Aorta (tissue), 5 donors: ENCODE results near the gene OBI1. TPM values are rescaled to one million over a fixed set of nuclear protein-coding genes. Genes with fewer than 3 reads are reported as not detected.
A peak's percentile ranks its signal among the peaks of the same experiment; 100 is the strongest.

Experiments
- ATAC-seq: fragments of 200-7000 bp; cut with Tn5 transposase; one replicate; pipeline ENCODE4 v1.9.1; 2022; ENCODE audit warnings: moderate library complexity; ENCODE audit not compliant: low FRiP score
- DNase-seq, 2 donors: peaks; one replicate each; pipeline ENCODE4 v3.0.0-alpha.2; 2020
- H3K27ac ChIP-seq, 2 donors: one replicate each; pipeline ENCODE4 v1.5.1; 2013; ENCODE audit warnings: low read length in 2 of 2, mild to moderate bottlenecking in 2 of 2, moderate library complexity in 2 of 2, control low read depth in 1 of 2, inconsistent platforms in 1 of 2, low read depth in 1 of 2
- H3K27me3 ChIP-seq, 2 donors: one replicate each; pipeline ENCODE4 v1.6.1; 2013; ENCODE audit warnings: control low read depth in 1 of 2, low read length in 1 of 2, mild to moderate bottlenecking in 1 of 2, moderate library complexity in 1 of 2; ENCODE audit not compliant: insufficient read depth in 2 of 2, control insufficient read depth in 1 of 2
- H3K36me3 ChIP-seq, 2 donors: one replicate each; pipeline ENCODE4 v1.6.1; 2013; ENCODE audit warnings: control low read depth in 1 of 2, low read length in 1 of 2, mild to moderate bottlenecking in 1 of 2; ENCODE audit not compliant: insufficient read depth in 2 of 2, control insufficient read depth in 1 of 2
- H3K4me1 ChIP-seq, 2 donors: one replicate each; pipeline ENCODE4 v1.6.1; 2013; ENCODE audit warnings: low read length in 2 of 2, control low read depth in 1 of 2, mild to moderate bottlenecking in 1 of 2, moderate library complexity in 1 of 2; ENCODE audit not compliant: insufficient read depth in 2 of 2, control insufficient read depth in 1 of 2
- H3K4me3 ChIP-seq, 2 donors: one replicate each; pipeline ENCODE4 v1.5.1; 2013; ENCODE audit warnings: low read length in 2 of 2, control low read depth in 1 of 2, mild to moderate bottlenecking in 1 of 2
- H3K9me3 ChIP-seq: one replicate; pipeline ENCODE4 v1.6.1; 2013; ENCODE audit warnings: mild to moderate bottlenecking, low read length; ENCODE audit not compliant: control insufficient read depth
- WGBS, 2 donors: extraction: QIAGEN DNeasy Blood & Tissue Kit; methylation state at CpG; one replicate each; pipeline ENCODE4 v1.1.7; 2013; 5-methylcytosine and 5-hydroxymethylcytosine counted together
- intact Hi-C, 2 donors: fragments of 100-400 bp; cut with DNase I; formaldehyde crosslinking; loops; one replicate each; pipeline versions ENCODE4 v1.14.2 to v1.15.0; 2022
- polyA plus RNA-seq, 2 donors: library from polyadenylated mRNA; stranded (reverse); fragments of 200-250 nt; gene quantifications; one replicate each; pipeline ENCODE4 v1.2.3, GENCODE V29; 2013
- total RNA-seq, 2 donors: library from RNA; stranded (reverse); fragmentation: NEBNext Ultra II Directional; extraction: Animal tissue kit (Norgen Biotek cat#: 25700); gene quantifications; one replicate each; pipeline ENCODE4 v1.2.1, GENCODE V29; 2021
- donor health status: healthy with polysubstance abuse.
- donor health status: Bipolar disorder and iron deficiency.
- donor health status: DM: no; HTN: no; CAD: no.
- donor health status: DM: no; HTN: no; CAD: no.
- donor health status: DM: yes; HTN: yes; CAD: no.

OBI1 gene
- total and polyA plus RNA-seq, 4 donors = 3.7 to 10.7 (median 6.6) TPM

DNA sequence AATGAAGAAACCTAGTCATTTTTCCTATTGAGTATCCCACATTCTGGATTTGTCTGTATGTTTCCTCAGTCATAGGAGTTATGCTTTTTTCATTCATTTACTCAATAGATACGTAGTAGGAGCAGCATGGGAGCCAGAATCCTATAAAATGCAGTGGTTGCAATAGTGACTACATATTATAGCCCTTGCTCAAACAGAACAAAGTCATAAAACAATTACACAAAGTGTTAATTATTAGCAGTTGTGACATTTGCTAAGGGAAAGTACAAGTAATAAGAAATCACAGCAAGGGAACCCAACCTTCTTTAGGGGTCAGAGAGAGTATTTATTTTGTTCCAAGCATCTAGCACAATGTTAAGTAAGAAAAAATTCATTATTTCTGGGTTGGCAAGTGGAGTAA is 27.9 kb downstream of the OBI1 start:
- Histone ChIP-seq H3K27me3 (no peaks in the 10 kb centered on the region), H3K4me3 (no peak overlapping the region), H3K27ac (no peak overlapping the region), H3K36me3 (peaks cover 2 to 8% of the 10 kb centered on the region in 2 donors), H3K4me1 (no peaks in the 10 kb centered on the region), H3K9me3 (no peaks in the 10 kb centered on the region)
- intact Hi-C loops = no loop called here
- DNase-seq (no peak), ATAC-seq (no peak)
- WGBS, 2 donors = 91 to 100% methylated on average over 1 of the region's 1 CpG

DNA sequence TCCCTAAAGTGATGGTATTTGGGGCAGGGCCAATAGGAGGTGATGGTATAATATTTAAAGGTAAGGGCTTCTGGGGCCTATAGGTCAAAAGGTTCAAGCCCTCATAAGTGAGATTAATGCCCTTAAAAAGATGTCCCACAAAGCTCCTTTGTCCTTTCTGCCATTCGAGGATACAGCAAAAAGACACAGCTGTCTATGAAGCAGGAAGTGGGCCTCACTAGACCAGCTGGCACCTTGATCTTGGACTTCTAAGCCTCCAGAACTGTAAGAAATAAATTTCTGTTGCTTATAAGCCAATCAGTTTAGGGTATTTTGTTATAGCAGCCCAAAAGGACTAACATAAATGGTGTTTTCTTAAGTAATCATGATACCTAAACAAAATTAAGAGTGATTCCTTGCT is 28.4 kb downstream of the OBI1 start:
- Histone ChIP-seq H3K4me1 (no peaks in the 10 kb centered on the region), H3K4me3 (no peak overlapping the region), H3K36me3 (peaks cover 2 to 8% of the 10 kb centered on the region in 2 donors), H3K27me3 (no peaks in the 10 kb centered on the region), H3K27ac (no peak overlapping the region), H3K9me3 (no peaks in the 10 kb centered on the region)
- WGBS, 2 donors = 91 to 92% methylated on average over 1 of the region's 1 CpG
- DNase-seq = no peak
- ATAC-seq = no peak
- intact Hi-C loops = no loop called here

DNA sequence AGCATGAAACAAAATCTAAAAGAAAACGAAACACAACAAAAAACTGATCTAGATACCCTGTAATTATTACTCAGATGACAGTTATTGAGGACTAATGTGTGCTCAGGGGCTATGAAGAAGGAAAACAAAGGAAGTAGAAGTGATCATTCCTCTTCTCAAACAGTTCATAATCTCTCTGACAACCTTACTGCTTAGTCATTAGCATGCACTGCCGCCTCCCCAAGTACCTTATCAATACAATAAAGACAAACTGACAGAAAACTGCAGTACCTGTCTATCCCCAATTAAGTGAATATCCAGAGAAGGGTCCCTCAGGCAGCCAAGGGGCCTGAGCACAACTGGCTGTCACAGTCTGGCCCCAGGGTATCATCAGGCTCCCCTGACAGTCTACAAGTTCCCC is 33.6 kb downstream of the OBI1 start:
- DNase-seq (no peak), ATAC-seq (no peak)
- H3K27me3 ChIP-seq = no peaks in the 10 kb centered on the region
- H3K4me3 ChIP-seq = no peak overlapping the region
- no peaks in the 10 kb centered on the region for H3K4me1 ChIP-seq
- H3K9me3 ChIP-seq = no peaks in the 10 kb centered on the region
- peaks cover 0 to 3% of the 10 kb centered on the region in 2 donors for H3K36me3 ChIP-seq
- WGBS, 2 donors = 98 to 100% methylated on average over 2 of the region's 2 CpGs
- H3K27ac ChIP-seq = no peak overlapping the region
- intact Hi-C loops = no loop called here

DNA sequence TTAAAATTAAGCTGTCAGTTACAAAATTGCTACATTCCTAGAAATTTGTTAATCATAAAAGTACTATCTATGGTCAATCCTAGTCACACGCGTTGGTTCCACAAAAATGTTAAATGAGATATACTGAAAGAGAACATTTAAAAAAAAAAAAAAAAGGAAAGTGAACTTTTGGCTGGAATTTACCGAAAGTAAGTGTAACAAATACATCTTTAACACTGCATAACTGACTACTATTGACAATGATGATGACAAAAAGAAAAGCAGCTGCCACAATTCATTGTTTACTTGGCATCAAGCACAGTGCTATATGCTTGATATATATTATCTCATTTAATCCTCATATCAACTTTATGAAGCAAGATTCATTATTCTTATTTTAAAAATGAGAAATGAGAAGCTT is 35.8 kb downstream of the OBI1 start:
- DNase-seq (no peak), ATAC-seq (no peak)
- Histone ChIP-seq H3K36me3 (peaks cover 0 to 1% of the 10 kb centered on the region in 2 donors), H3K9me3 (no peaks in the 10 kb centered on the region), H3K4me3 (no peak overlapping the region), H3K4me1 (no peaks in the 10 kb centered on the region), H3K27ac (no peak overlapping the region), H3K27me3 (no peaks in the 10 kb centered on the region)
- intact Hi-C loops = no loop called here
- WGBS, 2 donors = 97 to 99% methylated on average over 3 of the region's 3 CpGs

DNA sequence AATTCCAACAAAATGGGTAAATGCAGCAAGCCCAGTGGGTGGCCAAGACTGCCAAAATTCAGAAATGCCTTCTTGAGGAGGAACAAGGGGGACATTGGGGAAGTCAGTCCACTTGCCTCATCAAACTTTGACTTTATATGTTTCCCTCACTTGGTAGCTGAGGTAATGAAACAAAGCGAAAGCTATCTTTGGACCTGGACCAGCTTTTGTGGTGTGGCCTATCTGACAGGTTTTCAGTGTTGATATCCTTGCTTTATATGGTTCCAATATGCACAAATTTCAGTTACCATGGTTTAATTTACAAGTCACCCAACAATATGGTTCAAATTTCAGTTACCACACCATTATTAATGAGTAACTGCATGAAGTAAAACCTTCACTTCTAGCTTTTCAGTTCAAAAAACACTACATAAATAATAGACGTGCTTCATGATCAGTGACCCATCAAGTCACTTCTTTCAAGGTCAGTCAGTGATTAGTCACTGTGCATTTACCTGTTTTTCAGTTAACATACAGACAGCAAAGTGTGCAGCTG is 38.0 kb downstream of the OBI1 start:
- no peak for DNase-seq
- 95 to 96% methylated on average over 2 of the region's 2 CpGs for WGBS, 2 donors
- Histone ChIP-seq H3K9me3 (peaks cover 2% of the 10 kb centered on the region), H3K4me3 (no peak overlapping the region), H3K27me3 (no peaks in the 10 kb centered on the region), H3K36me3 (peaks cover 2 to 4% of the 10 kb centered on the region in 2 donors), H3K27ac (no peak overlapping the region), H3K4me1 (no peaks in the 10 kb centered on the region)
- ATAC-seq = no peak
- intact Hi-C loops = no loop called here

DNA sequence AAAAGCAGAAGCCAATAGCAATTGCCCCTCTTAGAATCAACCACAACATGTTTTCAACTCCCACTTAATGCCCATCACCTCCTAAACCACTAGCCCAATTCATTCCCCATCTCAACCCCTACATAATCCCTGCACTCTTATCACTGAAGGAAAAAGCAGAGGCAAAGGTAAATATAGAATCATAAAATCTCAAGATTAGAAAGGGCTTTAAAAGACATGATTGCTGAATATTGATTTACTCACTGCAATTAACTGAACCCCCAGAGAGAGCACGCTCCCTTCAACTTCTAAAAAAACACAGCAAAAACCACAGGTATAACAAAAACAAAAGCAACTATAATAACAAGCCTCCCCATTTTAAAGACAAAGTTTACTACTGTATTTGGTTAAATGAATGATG is 40.5 kb downstream of the OBI1 start:
- intact Hi-C loops = no loop called here
- H3K27me3 ChIP-seq = no peaks in the 10 kb centered on the region
- H3K36me3 ChIP-seq = peaks cover 3 to 6% of the 10 kb centered on the region in 2 donors
- WGBS, 2 donors = 95 to 96% methylated on average over 1 of the region's 1 CpG
- DNase-seq = no peak
- H3K4me1 ChIP-seq = no peaks in the 10 kb centered on the region
- H3K27ac ChIP-seq = no peak overlapping the region
- peaks cover 2% of the 10 kb centered on the region for H3K9me3 ChIP-seq
- ATAC-seq = no peak
- H3K4me3 ChIP-seq = no peak overlapping the region

DNA sequence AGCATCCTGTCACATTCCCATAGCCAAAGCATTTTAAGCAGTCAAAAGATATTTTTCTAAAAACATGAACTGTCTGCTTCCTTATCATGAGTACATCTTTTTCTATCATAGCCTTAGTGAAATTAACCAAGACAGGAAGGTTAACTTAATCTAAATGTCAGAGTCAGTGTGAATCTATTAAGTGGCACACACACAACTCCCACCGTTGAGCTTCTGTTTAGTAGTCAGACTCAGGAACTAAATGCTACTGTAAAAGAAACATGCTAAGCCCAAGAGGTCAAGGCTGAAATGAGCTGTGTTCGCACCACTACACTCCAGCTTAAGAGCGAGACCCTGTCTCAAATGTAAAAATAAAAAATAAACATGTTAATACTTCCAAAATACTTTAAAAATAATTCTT is 47.9 kb downstream of the OBI1 start:
- Histone ChIP-seq H3K9me3 (no peaks in the 10 kb centered on the region), H3K36me3 (peaks cover 0 to 5% of the 10 kb centered on the region in 2 donors), H3K27me3 (no peaks in the 10 kb centered on the region), H3K4me3 (no peak overlapping the region), H3K4me1 (no peaks in the 10 kb centered on the region), H3K27ac (no peak overlapping the region)
- DNase-seq (no peak), ATAC-seq (no peak)
- intact Hi-C loops = no loop called here
- 58% methylated on average over 3 of the region's 3 CpGs for WGBS, 2 donors

DNA sequence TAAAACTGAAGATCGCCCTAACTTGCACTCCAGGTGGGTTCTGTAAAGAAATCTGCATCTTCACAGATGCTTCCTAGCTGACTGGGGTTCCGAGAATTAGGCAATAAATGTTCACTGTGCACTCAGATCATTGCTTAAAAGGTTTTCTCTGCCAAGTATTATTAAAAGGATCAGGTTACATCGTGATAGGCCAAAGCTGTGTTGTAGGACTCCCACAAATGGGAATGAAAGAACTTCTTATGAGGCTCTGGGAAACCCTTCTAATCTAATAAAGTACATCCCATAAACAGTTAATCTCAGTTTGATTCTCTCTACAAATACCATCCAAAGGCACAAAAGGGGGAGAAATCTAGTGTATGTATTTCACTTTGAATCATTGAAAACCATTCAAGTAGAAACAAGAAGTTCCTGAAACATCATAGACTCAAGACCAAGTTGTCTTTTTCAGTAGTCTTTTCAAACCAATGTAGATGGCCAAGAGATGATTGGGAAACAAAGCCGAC is 48.5 kb downstream of the OBI1 start:
- Histone ChIP-seq H3K9me3 (no peaks in the 10 kb centered on the region), H3K4me3 (no peak overlapping the region), H3K27ac (no peak overlapping the region), H3K36me3 (no peaks in the 10 kb centered on the region), H3K4me1 (no peaks in the 10 kb centered on the region), H3K27me3 (peaks cover 0 to 1% of the 10 kb centered on the region in 2 donors)
- ATAC-seq (no peak), DNase-seq (no peak)
- 64 to 67% methylated on average over 4 of the region's 4 CpGs for WGBS, 2 donors
- intact Hi-C loops = no loop called here

DNA sequence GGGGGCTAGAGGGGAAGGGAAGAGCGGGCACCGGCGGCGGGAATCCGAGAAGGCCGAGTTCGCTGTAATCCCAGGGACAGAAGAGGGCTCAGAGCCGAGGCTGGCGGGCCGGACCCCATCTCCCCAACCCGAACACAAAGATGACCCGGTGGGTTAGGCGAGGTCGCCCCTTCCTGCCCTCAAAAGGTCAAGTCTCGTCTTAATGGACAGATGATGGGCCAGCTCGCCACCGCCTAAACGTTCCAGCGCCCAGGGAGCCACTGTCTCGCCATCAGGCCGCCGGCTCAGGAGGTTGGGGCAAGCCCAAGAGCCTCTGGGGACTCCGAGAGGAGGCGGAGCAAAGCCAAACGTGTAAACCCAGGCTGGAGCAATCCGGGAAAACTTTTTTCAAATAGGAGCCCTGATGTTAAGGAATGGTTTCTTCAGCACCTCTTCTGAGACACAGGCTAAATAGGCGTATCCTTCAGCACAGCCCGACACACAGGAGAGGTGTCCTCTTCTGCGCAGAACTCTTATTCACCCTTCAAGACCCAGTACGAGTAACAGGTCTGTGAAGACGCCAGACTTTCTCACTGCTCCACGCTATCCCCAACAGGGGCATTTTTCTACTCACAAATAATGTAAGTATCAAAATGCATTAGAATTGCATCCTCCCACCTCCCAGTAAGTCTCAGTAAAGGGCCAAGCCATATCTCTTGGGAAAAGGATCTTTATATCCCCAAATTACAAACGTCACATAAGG is 49.3 kb downstream of the OBI1 start:
- DNase-seq = peak in 1 of 2 donors; percentile 75
- intact Hi-C loops = loop anchor here in 1 of 2 donors (10.0 kb wide), 1 partner anchor 45 kb away; the partner anchor contains the start of gene OBI1

More for the DNA sequence above, 49.3 kb downstream of the OBI1 start:
- H3K27ac ChIP-seq = no peak overlapping the region
- peak overlapping the region; percentile 23 to 45 for H3K4me3 ChIP-seq
- H3K9me3 ChIP-seq = no peaks in the 10 kb centered on the region
- H3K4me1 ChIP-seq = no peaks in the 10 kb centered on the region
- ATAC-seq = peak; percentile 12
- no peaks in the 10 kb centered on the region for H3K36me3 ChIP-seq
- WGBS, 2 donors = 19 to 21% methylated on average over 33 of the region's 33 CpGs
- peaks cover 0 to 1% of the 10 kb centered on the region in 2 donors for H3K27me3 ChIP-seq
